Liver (tissue), 3 donors: ENCODE data around the gene UMODL1.

Experiments used
- EGR1 ChIP-seq, 2 donors: IDR thresholded peaks; 2 replicates each; pipeline ENCODE4 v1.6.1; 2016 to 2018; ENCODE audit warnings: antibody characterized with exemption in 2 of 2, low read depth in 2 of 2
- GABPA ChIP-seq, 2 donors: IDR thresholded peaks in 1 of 2; conservative IDR thresholded peaks in 1 of 2; 2 replicates each; pipeline ENCODE4 v1.6.1; 2016; ENCODE audit warnings: antibody characterized with exemption in 2 of 2, mild to moderate bottlenecking in 1 of 2, moderate library complexity in 1 of 2
- TAF1 ChIP-seq: conservative IDR thresholded peaks from 2 replicates; pipeline ENCODE4 v1.6.1; 2016; ENCODE audit warnings: antibody characterized with exemption, mild to moderate bottlenecking
- TF ChIP-seq, protein P1 (sequence below): fragments of 150-350 bp; IDR thresholded peaks from 2 replicates; pipeline ENCODE4 v1.5.1; 2017; ENCODE audit warnings: improper control_type of control experiment, low read depth, low read length; ENCODE audit not compliant: missing input control
- TF ChIP-seq, protein P2 (sequence below): IDR thresholded peaks from 2 replicates; pipeline ENCODE4 v1.6.1; 2016; ENCODE audit warnings: antibody characterized with exemption
- donor health status: healthy.
- donor health status: healthy.

DNA sequence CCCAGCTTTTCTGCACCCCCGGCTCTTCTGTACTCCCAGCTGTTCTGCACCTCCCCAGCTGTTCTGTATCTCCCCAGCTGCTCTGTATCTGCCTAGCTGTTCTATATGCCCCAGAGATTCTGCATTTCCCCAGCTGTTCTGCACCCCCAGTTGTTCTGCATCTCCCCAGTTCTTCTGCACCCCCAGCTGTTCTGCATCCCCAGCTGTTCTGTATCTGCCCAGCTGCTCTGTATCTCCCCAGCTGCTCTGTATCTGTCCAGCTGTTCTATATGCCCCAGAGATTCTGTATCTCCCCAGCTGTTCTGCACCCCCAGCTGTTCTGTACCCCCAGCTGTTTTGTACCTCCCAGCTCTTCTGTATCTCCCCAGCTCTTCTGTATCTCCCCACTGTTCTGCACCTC lies 41.1 kb downstream of the UMODL1 start:
- no peak for TF ChIP-seq TAF1
- TF ChIP-seq, protein P1, sequence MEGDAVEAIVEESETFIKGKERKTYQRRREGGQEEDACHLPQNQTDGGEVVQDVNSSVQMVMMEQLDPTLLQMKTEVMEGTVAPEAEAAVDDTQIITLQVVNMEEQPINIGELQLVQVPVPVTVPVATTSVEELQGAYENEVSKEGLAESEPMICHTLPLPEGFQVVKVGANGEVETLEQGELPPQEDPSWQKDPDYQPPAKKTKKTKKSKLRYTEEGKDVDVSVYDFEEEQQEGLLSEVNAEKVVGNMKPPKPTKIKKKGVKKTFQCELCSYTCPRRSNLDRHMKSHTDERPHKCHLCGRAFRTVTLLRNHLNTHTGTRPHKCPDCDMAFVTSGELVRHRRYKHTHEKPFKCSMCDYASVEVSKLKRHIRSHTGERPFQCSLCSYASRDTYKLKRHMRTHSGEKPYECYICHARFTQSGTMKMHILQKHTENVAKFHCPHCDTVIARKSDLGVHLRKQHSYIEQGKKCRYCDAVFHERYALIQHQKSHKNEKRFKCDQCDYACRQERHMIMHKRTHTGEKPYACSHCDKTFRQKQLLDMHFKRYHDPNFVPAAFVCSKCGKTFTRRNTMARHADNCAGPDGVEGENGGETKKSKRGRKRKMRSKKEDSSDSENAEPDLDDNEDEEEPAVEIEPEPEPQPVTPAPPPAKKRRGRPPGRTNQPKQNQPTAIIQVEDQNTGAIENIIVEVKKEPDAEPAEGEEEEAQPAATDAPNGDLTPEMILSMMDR, result no peak
- TF ChIP-seq GABPA (IDR thresholded peaks at IDR 0.05 in 1 of 2, conservative IDR thresholded peaks at IDR 0.05 in 1 of 2), result no peak
- no peak for TF ChIP-seq EGR1 (IDR thresholded peaks at IDR 0.05; ENCODE audit: low read depth in 2 of 2)
- TF ChIP-seq, protein P2, sequence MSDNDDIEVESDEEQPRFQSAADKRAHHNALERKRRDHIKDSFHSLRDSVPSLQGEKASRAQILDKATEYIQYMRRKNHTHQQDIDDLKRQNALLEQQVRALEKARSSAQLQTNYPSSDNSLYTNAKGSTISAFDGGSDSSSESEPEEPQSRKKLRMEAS, result no peak
